Cortex of kidney (tissue), 1 donor: ENCODE measurements around the gene TRAF1.

Source experiments
- DNase-seq: peaks from one replicate; lab custom pipeline; 2025; lab: John Stamatoyannopoulos, UW

The TRAF1 gene

GRCh38 chr9:120910643-120911042 is 16.0 kb downstream of the TRAF1 start:
- no peak for DNase-seq

- no peak for DNase-seq
Observed at GRCh38 chr9:120909904-120910303, 16.7 kb downstream of the TRAF1 start.

GRCh38 chr9:120905315-120906164 is 21.1 kb downstream of the TRAF1 start:
- no peak for DNase-seq

GRCh38 chr9:120904978-120905301 is 21.7 kb downstream of the TRAF1 start:
- DNase-seq, result no peak

- DNase-seq, result no peak
Observed at GRCh38 chr9:120904061-120904977, 22.3 kb downstream of the TRAF1 start.

- DNase-seq, result no peak
Observed at GRCh38 chr9:120902569-120903535, 23.7 kb downstream of the TRAF1 start.

GRCh38 chr9:120901755-120902568 is 24.6 kb downstream of the TRAF1 start:
- DNase-seq, result no peak

- DNase-seq, result no peak
Observed at GRCh38 chr9:120900824-120901223, 25.8 kb downstream of the TRAF1 start.

- no peak for DNase-seq
Observed at GRCh38 chr9:120899490-120900068, 27.0 kb downstream of the TRAF1 start.

- no peak for DNase-seq
Observed at GRCh38 chr9:120898396-120898795, 28.2 kb downstream of the TRAF1 start.

GRCh38 chr9:120895951-120896350 is 30.6 kb downstream of the TRAF1 start:
- no peak for DNase-seq

GRCh38 chr9:120894321-120895148 is 32.1 kb downstream of the TRAF1 start:
- DNase-seq, result no peak

- no peak for DNase-seq
Observed at GRCh38 chr9:120893611-120894307, 32.8 kb downstream of the TRAF1 start.

GRCh38 chr9:120892748-120893610 is 33.6 kb downstream of the TRAF1 start:
- DNase-seq, result no peak

GRCh38 chr9:120891884-120892747 is 34.5 kb downstream of the TRAF1 start:
- no peak for DNase-seq

GRCh38 chr9:120891245-120891883 is 35.2 kb downstream of the TRAF1 start:
- DNase-seq, result no peak
